ENCODE data around the gene IGSF8. TPM values are rescaled to one million over a fixed set of nuclear protein-coding genes. Genes with fewer than 3 reads are reported as not detected.

The IGSF8 gene
- total and polyA plus RNA-seq, 2 of the 8 experiments (the other 6 are each of a cell fraction or from before 2014, with no cell fraction given) = 69.6 to 132 TPM

DNA sequence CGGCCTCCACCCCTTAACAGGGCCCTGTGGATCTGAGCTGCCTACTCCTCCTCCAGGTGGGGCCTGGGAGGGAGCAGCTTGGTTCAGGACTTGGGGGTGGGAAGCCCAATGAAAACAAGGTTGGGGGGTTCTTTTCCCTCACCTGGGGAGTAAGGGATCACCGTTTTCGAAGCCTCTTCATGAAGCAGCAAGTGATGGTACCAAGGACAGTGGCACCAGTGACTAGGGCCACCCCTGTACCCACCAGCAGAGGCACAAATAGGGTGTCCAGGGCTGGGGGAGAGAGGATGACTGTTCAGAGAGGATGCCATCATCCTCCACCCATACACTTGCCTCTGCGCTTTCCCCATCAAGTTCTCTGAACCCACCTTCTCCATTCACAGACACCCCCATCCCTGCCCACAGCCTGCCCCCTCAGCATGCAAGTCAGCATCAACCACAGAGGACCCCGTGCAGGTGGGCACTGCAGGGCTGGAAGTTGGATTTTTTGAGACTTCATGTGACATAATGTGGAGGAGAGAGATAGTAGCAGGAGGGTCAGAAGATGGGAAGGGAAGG is 6.7 kb downstream of the IGSF8 start (continued):
- TF ChIP-seq, protein P1, sequence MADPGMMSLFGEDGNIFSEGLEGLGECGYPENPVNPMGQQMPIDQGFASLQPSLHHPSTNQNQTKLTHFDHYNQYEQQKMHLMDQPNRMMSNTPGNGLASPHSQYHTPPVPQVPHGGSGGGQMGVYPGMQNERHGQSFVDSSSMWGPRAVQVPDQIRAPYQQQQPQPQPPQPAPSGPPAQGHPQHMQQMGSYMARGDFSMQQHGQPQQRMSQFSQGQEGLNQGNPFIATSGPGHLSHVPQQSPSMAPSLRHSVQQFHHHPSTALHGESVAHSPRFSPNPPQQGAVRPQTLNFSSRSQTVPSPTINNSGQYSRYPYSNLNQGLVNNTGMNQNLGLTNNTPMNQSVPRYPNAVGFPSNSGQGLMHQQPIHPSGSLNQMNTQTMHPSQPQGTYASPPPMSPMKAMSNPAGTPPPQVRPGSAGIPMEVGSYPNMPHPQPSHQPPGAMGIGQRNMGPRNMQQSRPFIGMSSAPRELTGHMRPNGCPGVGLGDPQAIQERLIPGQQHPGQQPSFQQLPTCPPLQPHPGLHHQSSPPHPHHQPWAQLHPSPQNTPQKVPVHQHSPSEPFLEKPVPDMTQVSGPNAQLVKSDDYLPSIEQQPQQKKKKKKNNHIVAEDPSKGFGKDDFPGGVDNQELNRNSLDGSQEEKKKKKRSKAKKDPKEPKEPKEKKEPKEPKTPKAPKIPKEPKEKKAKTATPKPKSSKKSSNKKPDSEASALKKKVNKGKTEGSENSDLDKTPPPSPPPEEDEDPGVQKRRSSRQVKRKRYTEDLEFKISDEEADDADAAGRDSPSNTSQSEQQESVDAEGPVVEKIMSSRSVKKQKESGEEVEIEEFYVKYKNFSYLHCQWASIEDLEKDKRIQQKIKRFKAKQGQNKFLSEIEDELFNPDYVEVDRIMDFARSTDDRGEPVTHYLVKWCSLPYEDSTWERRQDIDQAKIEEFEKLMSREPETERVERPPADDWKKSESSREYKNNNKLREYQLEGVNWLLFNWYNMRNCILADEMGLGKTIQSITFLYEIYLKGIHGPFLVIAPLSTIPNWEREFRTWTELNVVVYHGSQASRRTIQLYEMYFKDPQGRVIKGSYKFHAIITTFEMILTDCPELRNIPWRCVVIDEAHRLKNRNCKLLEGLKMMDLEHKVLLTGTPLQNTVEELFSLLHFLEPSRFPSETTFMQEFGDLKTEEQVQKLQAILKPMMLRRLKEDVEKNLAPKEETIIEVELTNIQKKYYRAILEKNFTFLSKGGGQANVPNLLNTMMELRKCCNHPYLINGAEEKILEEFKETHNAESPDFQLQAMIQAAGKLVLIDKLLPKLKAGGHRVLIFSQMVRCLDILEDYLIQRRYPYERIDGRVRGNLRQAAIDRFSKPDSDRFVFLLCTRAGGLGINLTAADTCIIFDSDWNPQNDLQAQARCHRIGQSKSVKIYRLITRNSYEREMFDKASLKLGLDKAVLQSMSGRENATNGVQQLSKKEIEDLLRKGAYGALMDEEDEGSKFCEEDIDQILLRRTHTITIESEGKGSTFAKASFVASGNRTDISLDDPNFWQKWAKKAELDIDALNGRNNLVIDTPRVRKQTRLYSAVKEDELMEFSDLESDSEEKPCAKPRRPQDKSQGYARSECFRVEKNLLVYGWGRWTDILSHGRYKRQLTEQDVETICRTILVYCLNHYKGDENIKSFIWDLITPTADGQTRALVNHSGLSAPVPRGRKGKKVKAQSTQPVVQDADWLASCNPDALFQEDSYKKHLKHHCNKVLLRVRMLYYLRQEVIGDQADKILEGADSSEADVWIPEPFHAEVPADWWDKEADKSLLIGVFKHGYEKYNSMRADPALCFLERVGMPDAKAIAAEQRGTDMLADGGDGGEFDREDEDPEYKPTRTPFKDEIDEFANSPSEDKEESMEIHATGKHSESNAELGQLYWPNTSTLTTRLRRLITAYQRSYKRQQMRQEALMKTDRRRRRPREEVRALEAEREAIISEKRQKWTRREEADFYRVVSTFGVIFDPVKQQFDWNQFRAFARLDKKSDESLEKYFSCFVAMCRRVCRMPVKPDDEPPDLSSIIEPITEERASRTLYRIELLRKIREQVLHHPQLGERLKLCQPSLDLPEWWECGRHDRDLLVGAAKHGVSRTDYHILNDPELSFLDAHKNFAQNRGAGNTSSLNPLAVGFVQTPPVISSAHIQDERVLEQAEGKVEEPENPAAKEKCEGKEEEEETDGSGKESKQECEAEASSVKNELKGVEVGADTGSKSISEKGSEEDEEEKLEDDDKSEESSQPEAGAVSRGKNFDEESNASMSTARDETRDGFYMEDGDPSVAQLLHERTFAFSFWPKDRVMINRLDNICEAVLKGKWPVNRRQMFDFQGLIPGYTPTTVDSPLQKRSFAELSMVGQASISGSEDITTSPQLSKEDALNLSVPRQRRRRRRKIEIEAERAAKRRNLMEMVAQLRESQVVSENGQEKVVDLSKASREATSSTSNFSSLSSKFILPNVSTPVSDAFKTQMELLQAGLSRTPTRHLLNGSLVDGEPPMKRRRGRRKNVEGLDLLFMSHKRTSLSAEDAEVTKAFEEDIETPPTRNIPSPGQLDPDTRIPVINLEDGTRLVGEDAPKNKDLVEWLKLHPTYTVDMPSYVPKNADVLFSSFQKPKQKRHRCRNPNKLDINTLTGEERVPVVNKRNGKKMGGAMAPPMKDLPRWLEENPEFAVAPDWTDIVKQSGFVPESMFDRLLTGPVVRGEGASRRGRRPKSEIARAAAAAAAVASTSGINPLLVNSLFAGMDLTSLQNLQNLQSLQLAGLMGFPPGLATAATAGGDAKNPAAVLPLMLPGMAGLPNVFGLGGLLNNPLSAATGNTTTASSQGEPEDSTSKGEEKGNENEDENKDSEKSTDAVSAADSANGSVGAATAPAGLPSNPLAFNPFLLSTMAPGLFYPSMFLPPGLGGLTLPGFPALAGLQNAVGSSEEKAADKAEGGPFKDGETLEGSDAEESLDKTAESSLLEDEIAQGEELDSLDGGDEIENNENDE (IDR thresholded peaks at IDR 0.05; ENCODE audit: insufficient replicate concordance, low read length) = no peak
- TF ChIP-seq HDAC2 (IDR thresholded peaks at IDR 0.05; ENCODE audit: borderline replicate concordance in 1 of 2, low read depth in 2 of 2, low read length in 2 of 2) (no peak), SRF (IDR thresholded peaks at IDR 0.05; ENCODE audit: low read depth, low read length) (no peak), CBX5 (IDR thresholded peaks at IDR 0.05; ENCODE audit: low read depth, low read length) (no peak), CHD2 (IDR thresholded peaks at IDR 0.05; ENCODE audit: low read length) (no peak), SP2 (IDR thresholded peaks at IDR 0.05; ENCODE audit: low read length) (no peak), RBBP5 (IDR thresholded peaks at IDR 0.05; ENCODE audit: borderline replicate concordance, low read depth, low read length) (no peak), SUZ12 (IDR thresholded peaks at IDR 0.05; ENCODE audit: low read length) (no peak), FOSL1 (IDR thresholded peaks at IDR 0.05; ENCODE audit: insufficient read depth, low read depth, low read length) (no peak), KDM1A (IDR thresholded peaks at IDR 0.05; ENCODE audit: borderline replicate concordance, low read length) (no peak), SIX5 (IDR thresholded peaks at IDR 0.05; ENCODE audit: low read depth, low read length) (no peak), POU5F1 (IDR thresholded peaks at IDR 0.05; ENCODE audit: low read depth, low read length) (no peak)

Data from H1 (cell line).